ENCODE data around the gene CDHR2.

- TF ChIP-seq CTCF (IDR thresholded peaks at IDR 0.05; ENCODE audit: low read length) (no peak), EZH2 (IDR thresholded peaks at IDR 0.05; ENCODE audit: borderline replicate concordance, low read length) (no peak)
These were observed 57.7 kb downstream of the CDHR2 start for GRCh38 chr5:176606875-176607274.

Measured in OCI-LY1 (cell line).